LNCAP (cell line): ENCODE measurements around the gene FARS2.
A peak's percentile ranks its signal among the peaks of the same experiment; 100 is the strongest.

ENCODE experiments used
- CTCF ChIP-seq: fragments of 450-650 bp; IDR thresholded peaks from 2 replicates; pipeline ENCODE4 v1.5.1; 2017; ENCODE audit warnings: mild to moderate bottlenecking

The FARS2 gene

GRCh38 chr6:5384276-5384675, 123.0 kb downstream of the FARS2 start:
- no peak for TF ChIP-seq CTCF

DNA sequence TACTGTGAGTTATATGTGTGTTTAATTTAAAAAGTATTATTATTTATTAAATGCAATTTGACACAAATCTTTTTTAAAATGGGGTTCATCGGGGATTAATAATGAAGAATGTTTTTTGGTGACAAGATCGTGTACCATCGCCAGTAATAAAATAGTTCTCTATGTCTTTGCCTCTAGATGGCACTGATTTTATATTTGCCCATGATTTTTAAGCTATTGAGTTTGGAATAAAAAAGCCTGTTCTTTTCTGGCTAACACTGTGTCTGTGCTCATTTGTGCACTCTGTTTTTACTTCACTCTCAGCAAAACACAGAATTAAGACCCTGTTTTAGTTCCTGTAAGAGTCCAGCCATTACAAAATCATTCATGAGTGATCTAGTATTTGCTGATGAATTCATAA, 127.0 kb downstream of the FARS2 start:
- peak; percentile 29 for TF ChIP-seq CTCF

GRCh38 chr6:5389086-5389745, 127.9 kb downstream of the FARS2 start:
- no peak for TF ChIP-seq CTCF

GRCh38 chr6:5390177-5390576, 128.9 kb downstream of the FARS2 start:
- TF ChIP-seq CTCF: no peak

DNA sequence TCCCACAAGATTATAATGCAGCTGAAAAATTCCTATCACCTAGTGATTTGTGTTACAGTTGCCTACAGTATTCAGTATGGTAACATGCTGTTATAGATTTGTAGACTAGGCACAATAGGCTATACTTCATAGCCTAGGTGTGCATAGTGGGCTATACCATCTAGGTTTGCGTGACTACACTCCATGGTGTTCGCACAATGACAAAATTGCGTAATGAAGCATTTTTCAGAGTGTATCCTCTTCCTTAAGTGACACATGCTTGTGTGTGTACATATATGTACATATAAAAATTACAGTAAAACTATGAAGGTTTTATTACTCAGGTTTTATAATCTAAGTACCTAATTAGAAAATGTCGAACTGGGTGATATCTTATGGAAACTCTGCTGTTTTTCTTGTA, 133.0 kb downstream of the FARS2 start:
- no peak for TF ChIP-seq CTCF

GRCh38 chr6:5395719-5396118, 134.4 kb downstream of the FARS2 start:
- TF ChIP-seq CTCF: no peak

GRCh38 chr6:5398530-5398929, 137.2 kb downstream of the FARS2 start:
- peak; percentile 52 for TF ChIP-seq CTCF

DNA sequence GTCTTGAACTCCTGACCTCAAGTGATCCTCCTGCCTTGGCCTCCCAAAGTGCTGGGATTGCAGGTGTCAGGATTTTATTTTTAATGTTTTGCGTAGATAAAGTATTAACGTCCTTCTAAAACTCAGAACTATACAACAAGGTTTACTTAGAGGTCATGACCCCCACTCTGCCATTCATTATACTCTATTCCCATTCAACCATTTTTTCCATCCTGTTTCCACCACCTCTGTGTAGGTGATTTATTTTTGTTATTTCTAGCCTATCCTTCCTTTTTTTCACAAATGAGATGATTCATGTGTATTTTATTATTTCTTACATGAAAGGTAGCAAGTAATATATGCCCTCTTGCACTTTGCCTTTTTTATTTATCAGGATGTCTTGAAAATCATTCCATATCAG, 138.1 kb downstream of the FARS2 start:
- no peak for TF ChIP-seq CTCF
